NCI-H187 treated with DMSO at 0.1 percent for 48 hours (cell line): ENCODE data around the gene PCED1B.
"Not testable (repeated sequence)": the region's sequence is repeated elsewhere in the genome, so short reads cannot be mapped to it uniquely, and the experiment has no call there.

Experiments
- DNase-seq: peaks from one replicate; lab custom pipeline; 2025; lab: John Stamatoyannopoulos, UW

PCED1B gene

GRCh38 chr12:47164724-47165439, 85.5 kb downstream of the PCED1B start:
- no peak for DNase-seq

GRCh38 chr12:47165934-47166333, 86.5 kb downstream of the PCED1B start:
- DNase-seq: no peak

GRCh38 chr12:47166365-47166764, 86.9 kb downstream of the PCED1B start:
- DNase-seq: no peak

GRCh38 chr12:47170281-47170680, 90.9 kb downstream of the PCED1B start:
- not testable (repeated sequence) for DNase-seq

GRCh38 chr12:47178014-47178413, 98.6 kb downstream of the PCED1B start:
- DNase-seq: no peak

GRCh38 chr12:47182164-47182938, 102.9 kb downstream of the PCED1B start:
- DNase-seq: not testable (repeated sequence)

- DNase-seq: no peak
Observed at GRCh38 chr12:47184229-47184628, 104.8 kb downstream of the PCED1B start.

- no peak for DNase-seq
Observed at GRCh38 chr12:47184813-47185212, 105.4 kb downstream of the PCED1B start.

GRCh38 chr12:47186246-47186645, 106.8 kb downstream of the PCED1B start:
- no peak for DNase-seq

GRCh38 chr12:47188576-47189441, 109.4 kb downstream of the PCED1B start:
- no peak for DNase-seq

- no peak for DNase-seq
Observed at GRCh38 chr12:47189728-47190127, 110.3 kb downstream of the PCED1B start.

GRCh38 chr12:47190271-47190750, 110.9 kb downstream of the PCED1B start:
- DNase-seq: no peak

GRCh38 chr12:47190905-47191304, 111.5 kb downstream of the PCED1B start:
- DNase-seq: no peak

- DNase-seq: no peak
Observed at GRCh38 chr12:47192051-47192450, 112.6 kb downstream of the PCED1B start.

- DNase-seq: no peak
Observed at GRCh38 chr12:47193066-47193465, 113.6 kb downstream of the PCED1B start.

GRCh38 chr12:47194501-47194900, 115.1 kb downstream of the PCED1B start:
- no peak for DNase-seq

GRCh38 chr12:47200446-47200845, 121.0 kb downstream of the PCED1B start:
- no peak for DNase-seq

GRCh38 chr12:47201190-47201589, 121.8 kb downstream of the PCED1B start:
- DNase-seq: not testable (repeated sequence)

- no peak for DNase-seq
Observed at GRCh38 chr12:47202176-47202575, 122.8 kb downstream of the PCED1B start.

GRCh38 chr12:47205532-47206449, 126.4 kb downstream of the PCED1B start:
- no peak for DNase-seq
